K562 (cell line): ENCODE results near the gene COQ8A. TPM values are rescaled to one million over a fixed set of nuclear protein-coding genes. Genes with fewer than 3 reads are reported as not detected.

Source experiments
- ESRRA ChIP-seq: fragments of 450-650 bp; IDR thresholded peaks from 2 replicates; pipeline ENCODE4 v1.6.1; 2014; ENCODE audit warnings: low read depth, mild to moderate bottlenecking, moderate library complexity, borderline replicate concordance
- FOXJ2 ChIP-seq: fragments of 200-800 bp; sonication (Bioruptor generic); IDR thresholded peaks from 2 replicates; pipeline ENCODE4 v1.6.1; 2016; ENCODE audit warnings: missing genetic modification characterization, missing compliant biosample characterization
- FOXK2 ChIP-seq, 2 experiments: fragments of 450-650 bp; IDR thresholded peaks in 1 of 2; conservative IDR thresholded peaks in 1 of 2; 2 replicates each; pipeline ENCODE4 v1.6.1; 2016; ENCODE audit warnings: low read depth in 2 of 2, mild to moderate bottlenecking in 1 of 2
- ILF3 ChIP-seq: fragments of 450-650 bp; IDR thresholded peaks from 2 replicates; pipeline ENCODE4 v1.6.1; 2018; ENCODE audit warnings: antibody characterized with exemption, mild to moderate bottlenecking, moderate library complexity, borderline replicate concordance
- KAT7 ChIP-seq: sonication (generic); formaldehyde crosslinking; IDR thresholded peaks from 2 replicates; pipeline ENCODE4 v1.8.0; 2022; ENCODE audit warnings: missing genetic modification reagents, mild to moderate bottlenecking, borderline replicate concordance
- MECOM ChIP-seq: fragments of 250-450 bp; sonication (Bioruptor Pico); IDR thresholded peaks from 2 replicates; pipeline ENCODE4 v1.8.0; 2022; ENCODE audit warnings: inconsistent platforms
- NR2C2 ChIP-seq, 2 experiments: fragments of 200-800 bp in 1 of 2; sonication (Bioruptor generic) in 1 of 2; sonication (generic) in 1 of 2; formaldehyde crosslinking in 1 of 2; IDR thresholded peaks; 2 replicates each; pipeline versions ENCODE4 v1.6.1 to v1.8.0; 2016 to 2022; ENCODE audit warnings: mild to moderate bottlenecking in 1 of 2, missing compliant biosample characterization in 1 of 2, missing genetic modification characterization in 1 of 2, missing genetic modification reagents in 1 of 2
- SIN3B ChIP-seq: fragments of 450-650 bp; IDR thresholded peaks from 2 replicates; pipeline ENCODE4 v1.6.1; 2017; ENCODE audit warnings: low read depth, mild to moderate bottlenecking, moderate library complexity
- TAL1 ChIP-seq: fragments of 450-650 bp; IDR thresholded peaks from 2 replicates; pipeline ENCODE4 v1.6.1; 2016; ENCODE audit warnings: mild to moderate bottlenecking
- TBL1XR1 ChIP-seq, 2 experiments: IDR thresholded peaks; 2 replicates each; pipeline ENCODE4 v1.6.1; 2012; ENCODE audit warnings: improper control_type of control experiment in 2 of 2, low read length in 2 of 2, mild to moderate bottlenecking in 1 of 2
- ZBTB5 ChIP-seq: fragments of 450-650 bp; IDR thresholded peaks from 2 replicates; pipeline ENCODE4 v1.6.1; 2017; ENCODE audit warnings: antibody characterized with exemption
- ZBTB9 ChIP-seq: fragments of 450-650 bp; formaldehyde crosslinking; IDR thresholded peaks from 2 replicates; pipeline ENCODE4 v1.4.0; 2020; ENCODE audit warnings: mild to moderate bottlenecking, moderate library complexity
- ZFP91 ChIP-seq: sonication (generic); formaldehyde crosslinking; IDR thresholded peaks from 2 replicates; pipeline ENCODE4 v1.8.0; 2022; ENCODE audit warnings: mild to moderate bottlenecking, missing genetic modification reagents
- ZNF398 ChIP-seq: fragments of 250-450 bp; sonication (Bioruptor Pico); IDR thresholded peaks from 2 replicates; pipeline ENCODE4 v1.8.0; 2021; ENCODE audit warnings: moderate library complexity, mild to moderate bottlenecking, inconsistent platforms
- polyA plus RNA-seq, 8 experiments: library from polyadenylated mRNA; depleted of rRNA in 4 of 8; stranded (reverse) in 5 of 8; unstranded in 3 of 8; fragments of >200 nt; fragmentation: Nextera tagmentation in 2 of 8; fragmentation: Illumina TruSeq in 1 of 8; extraction: Ambion mirVana in 2 of 8; extraction: Trizol in 1 of 8; gene quantifications; 2 replicates each; pipeline versions ENCODE4 v1.2.1 to v1.2.3, GENCODE V29; 2011 to 2014; ENCODE audit warnings: inconsistent platforms in 1 of 8, missing spikeins in 1 of 8
- total RNA-seq, 7 experiments: library from RNA; depleted of rRNA in 6 of 7; stranded (reverse); fragments of >200 nt in 6 of 7; fragmentation: Illumina TruSeq in 2 of 7; extraction: Trizol in 2 of 7; gene quantifications; 2 replicates each; pipeline versions ENCODE4 v1.2.1 to v1.2.3, GENCODE V29; 2011 to 2021; ENCODE audit warnings: low replicate concordance in 1 of 7
- TF ChIP-seq, protein P1 (sequence below): fragments of 250-450 bp; sonication (Bioruptor Pico); IDR thresholded peaks from 2 replicates; pipeline ENCODE4 v1.8.0; 2022; ENCODE audit warnings: moderate library complexity, mild to moderate bottlenecking, inconsistent platforms
- TF ChIP-seq, protein P2 (sequence below): IDR thresholded peaks from 2 replicates; pipeline ENCODE4 v1.6.1; 2014; ENCODE audit warnings: antibody characterized with exemption

The COQ8A gene
- total and polyA plus RNA-seq, 9 of the 15 experiments (the other 6 are each of a cell fraction or from before 2014, with no cell fraction given): 2.6 to 54.3 (median 32.4) TPM

- TF ChIP-seq ZFP91 (CRISPR knock-in tag) (no peak), ZBTB9 (peak; percentile 86), KAT7 (CRISPR knock-in tag) (peak; percentile 53), ZNF398 (CRISPR knock-in tag) (no peak), FOXJ2 (tag) (peak; percentile 40; the same call in 1 of the 2 replicates), SIN3B (peak; percentile 55; the same call in 1 of the 2 replicates), TBL1XR1 (IDR thresholded peaks at IDR 0.05; ENCODE audit: low read length in 2 of 2) (0 out of 4 replicates have a peak, but pooled peaks of 1 of the 2 experiments have one; percentile 20), NR2C2 (CRISPR knock-in tag; IDR thresholded peaks at IDR 0.05) (no peak), NR2C2 (tag; IDR thresholded peaks at IDR 0.05) (peak; percentile 83), FOXK2 (conservative IDR thresholded peaks at IDR 0.05 in 1 of 2, IDR thresholded peaks at IDR 0.05 in 1 of 2; ENCODE audit: low read depth in 2 of 2) (peak; percentile 94 to 95), ILF3 (no peak), MECOM (CRISPR knock-in tag) (no peak), ZBTB5 (no peak), ESRRA (peak; percentile 55; the same call in 1 of the 2 replicates), TAL1 (no peak)
- TF ChIP-seq, protein P1, sequence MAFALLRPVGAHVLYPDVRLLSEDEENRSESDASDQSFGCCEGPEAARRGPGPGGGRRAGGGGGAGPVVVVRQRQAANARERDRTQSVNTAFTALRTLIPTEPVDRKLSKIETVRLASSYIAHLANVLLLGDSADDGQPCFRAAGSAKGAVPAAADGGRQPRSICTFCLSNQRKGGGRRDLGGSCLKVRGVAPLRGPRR (CRISPR knock-in tag): 0 out of 2 replicates have a peak, but pooled peaks have one; percentile 41
- TF ChIP-seq, protein P2, sequence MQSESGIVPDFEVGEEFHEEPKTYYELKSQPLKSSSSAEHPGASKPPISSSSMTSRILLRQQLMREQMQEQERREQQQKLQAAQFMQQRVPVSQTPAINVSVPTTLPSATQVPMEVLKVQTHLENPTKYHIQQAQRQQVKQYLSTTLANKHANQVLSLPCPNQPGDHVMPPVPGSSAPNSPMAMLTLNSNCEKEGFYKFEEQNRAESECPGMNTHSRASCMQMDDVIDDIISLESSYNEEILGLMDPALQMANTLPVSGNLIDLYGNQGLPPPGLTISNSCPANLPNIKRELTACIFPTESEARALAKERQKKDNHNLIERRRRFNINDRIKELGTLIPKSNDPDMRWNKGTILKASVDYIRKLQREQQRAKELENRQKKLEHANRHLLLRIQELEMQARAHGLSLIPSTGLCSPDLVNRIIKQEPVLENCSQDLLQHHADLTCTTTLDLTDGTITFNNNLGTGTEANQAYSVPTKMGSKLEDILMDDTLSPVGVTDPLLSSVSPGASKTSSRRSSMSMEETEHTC: peak; percentile 17; the same call in 1 of the 2 replicates
Observed at GRCh38 chr1:226940029-226940805, at the start of gene COQ8A (continued).
